Osteoblast (primary cell): ENCODE measurements around the gene CYP26B1. TPM values are rescaled to one million over a fixed set of nuclear protein-coding genes. Genes with fewer than 3 reads are reported as not detected.

Source experiments
- DNase-seq: peaks from one replicate; pipeline ENCODE4 v3.0.0; 2011; ENCODE audit warnings: low spot score, mixed read lengths; ENCODE audit not compliant: insufficient read length; ENCODE audit errors: missing footprints
- H2AFZ ChIP-seq: 2 replicates; pipeline ENCODE4 v1.6.0; 2011; ENCODE audit warnings: mild to moderate bottlenecking, low read length
- H3K27ac ChIP-seq: 2 replicates; pipeline ENCODE4 v1.5.1; 2011; ENCODE audit warnings: mild to moderate bottlenecking, low read depth, low read length, moderate library complexity
- H3K27me3 ChIP-seq: 2 replicates; pipeline ENCODE4 v1.6.0; 2012; ENCODE audit warnings: mild to moderate bottlenecking, control low read depth, inconsistent platforms, low read length, moderate library complexity; ENCODE audit not compliant: insufficient read depth
- H3K36me3 ChIP-seq: 2 replicates; pipeline ENCODE4 v1.5.1; 2011; ENCODE audit warnings: mild to moderate bottlenecking, low read length, control low read depth, moderate library complexity; ENCODE audit not compliant: insufficient read depth
- H3K4me1 ChIP-seq: 2 replicates; pipeline ENCODE4 v1.5.1; 2011; ENCODE audit warnings: mild to moderate bottlenecking, low read length, control low read depth, moderate library complexity; ENCODE audit not compliant: insufficient read depth
- H3K4me2 ChIP-seq: 2 replicates; pipeline ENCODE4 v1.6.0; 2011; ENCODE audit warnings: mild to moderate bottlenecking, low read length; ENCODE audit not compliant: insufficient read depth
- H3K4me3 ChIP-seq: fragments of 200-600 bp; sonication (generic); 3 replicates; pipeline ENCODE4 v1.5.1; 2012; ENCODE audit warnings: mild to moderate bottlenecking, low read length, inconsistent platforms; ENCODE audit not compliant: insufficient read depth
- H3K79me2 ChIP-seq: 2 replicates; pipeline ENCODE4 v1.6.0; 2012; ENCODE audit warnings: mild to moderate bottlenecking, low read length, control low read depth, inconsistent platforms; ENCODE audit not compliant: insufficient read depth
- H3K9me3 ChIP-seq: 2 replicates; pipeline ENCODE4 v1.5.1; 2011; ENCODE audit warnings: low read depth, low read length, control low read depth
- H4K20me1 ChIP-seq: 2 replicates; pipeline ENCODE4 v1.6.0; 2012; ENCODE audit warnings: mild to moderate bottlenecking, low read length, control low read depth; ENCODE audit not compliant: insufficient read depth
- CTCF ChIP-seq: IDR thresholded peaks from 2 replicates; pipeline ENCODE4 v1.5.1; 2011; ENCODE audit warnings: mild to moderate bottlenecking, low read depth, low read length, moderate library complexity; ENCODE audit errors: extremely low read depth
- total RNA-seq: library from RNA; depleted of rRNA; stranded (reverse); fragments of >200 nt; gene quantifications from 2 replicates; pipeline ENCODE4 v1.2.3, GENCODE V29; 2012

The CYP26B1 gene
- total RNA-seq, 1 donor, result under 0.01 TPM

DNA sequence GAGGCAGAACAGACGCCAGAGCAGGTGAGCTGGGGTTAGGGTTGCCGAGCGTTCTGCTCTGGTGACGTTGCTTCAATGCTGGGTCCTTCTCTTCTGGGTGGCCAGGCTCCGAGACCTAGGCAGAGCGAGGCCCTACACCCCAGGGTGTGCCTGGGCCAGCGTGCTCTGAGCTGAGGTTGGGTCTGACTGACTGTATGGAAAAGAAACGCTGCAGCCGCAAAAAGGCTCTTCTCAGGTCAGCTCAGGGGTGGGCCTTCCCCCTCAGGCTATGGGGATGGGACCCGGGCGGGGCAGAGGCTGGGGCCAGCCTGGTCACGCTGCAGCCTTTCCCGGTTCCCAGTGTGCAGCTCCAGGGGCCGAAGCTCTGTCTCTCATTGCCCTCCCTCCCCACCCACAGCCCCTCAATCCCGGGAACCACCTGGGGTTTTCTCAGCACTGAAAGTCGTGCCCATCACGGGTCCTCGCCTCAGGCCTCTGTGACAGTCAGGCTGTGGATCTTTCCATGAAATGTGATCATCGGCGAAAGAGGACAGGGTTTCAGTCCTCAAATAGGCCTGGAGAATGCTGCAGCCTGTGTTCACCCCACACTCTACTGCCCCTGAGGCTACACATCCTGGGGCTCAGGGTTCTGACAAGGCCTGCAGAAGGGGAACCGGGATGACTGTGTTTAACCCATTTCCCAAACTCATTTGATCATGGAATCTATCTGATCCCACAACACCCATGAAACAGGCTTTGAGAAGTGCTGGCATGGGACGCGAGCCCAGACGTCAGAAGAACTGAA is 19.4 kb downstream of the CYP26B1 start:
- no peak for TF ChIP-seq CTCF

DNA sequence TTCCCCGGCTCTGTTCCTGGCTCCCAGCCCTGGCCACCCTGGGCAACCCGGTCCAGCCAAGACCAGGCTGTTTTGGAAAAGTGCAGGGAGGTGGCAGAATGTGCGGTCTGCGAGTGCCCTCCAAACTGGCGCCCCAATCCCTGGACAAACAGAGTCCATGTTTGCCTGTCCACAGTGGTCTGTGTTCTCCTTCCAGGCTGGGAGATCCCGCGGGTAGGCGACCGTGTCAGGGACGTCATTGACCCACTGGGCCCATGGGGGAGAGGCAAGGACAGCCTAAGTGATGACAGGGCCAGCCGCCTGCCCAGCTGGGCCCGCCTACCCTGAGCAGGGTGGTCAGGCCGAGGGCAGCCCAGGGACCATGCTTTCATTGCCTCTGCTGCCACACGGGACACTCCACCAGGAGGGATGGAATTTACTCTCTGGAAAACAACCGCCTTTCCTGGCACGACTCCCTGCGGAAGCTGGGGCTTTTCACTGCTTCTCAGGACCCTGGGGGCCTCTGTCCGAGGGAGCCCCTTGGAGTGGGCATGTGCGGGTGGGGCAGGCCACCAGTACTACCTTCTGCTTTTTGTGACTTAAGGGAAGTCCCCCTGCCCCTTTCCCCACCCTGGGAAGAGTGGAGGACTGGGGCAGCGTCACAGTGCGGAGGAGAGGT is 20.1 kb downstream of the CYP26B1 start:
- H3K27me3 ChIP-seq, result peaks cover 45% of the 10 kb centered on the region
- H3K27ac ChIP-seq, result no peak overlapping the region
- no peak overlapping the region for H3K4me2 ChIP-seq
- H3K79me2 ChIP-seq, result no peaks in the 10 kb centered on the region
- H3K9me3 ChIP-seq, result no peaks in the 10 kb centered on the region
- peak; percentile 74 for DNase-seq
- no peak overlapping the region for H2AFZ ChIP-seq
- H4K20me1 ChIP-seq, result no peaks in the 10 kb centered on the region
- no peaks in the 10 kb centered on the region for H3K36me3 ChIP-seq
- no peaks in the 10 kb centered on the region for H3K4me1 ChIP-seq
- TF ChIP-seq CTCF, result no peak
- no peak overlapping the region for H3K4me3 ChIP-seq

More for the DNA sequence above, 19.4 kb downstream of the CYP26B1 start:
- Histone ChIP-seq H3K27ac (no peak overlapping the region), H3K9me3 (no peaks in the 10 kb centered on the region), H4K20me1 (no peaks in the 10 kb centered on the region), H3K4me1 (no peaks in the 10 kb centered on the region), H3K79me2 (no peaks in the 10 kb centered on the region), H3K4me3 (no peak overlapping the region), H3K36me3 (no peaks in the 10 kb centered on the region), H3K27me3 (peaks cover 38% of the 10 kb centered on the region), H2AFZ (no peak overlapping the region), H3K4me2 (no peak overlapping the region)
- DNase-seq, result peak; percentile 66

GRCh38 chr2:72126186-72127100 is 21.2 kb downstream of the CYP26B1 start:
- Histone ChIP-seq H3K79me2 (no peaks in the 10 kb centered on the region), H3K9me3 (no peaks in the 10 kb centered on the region), H4K20me1 (no peaks in the 10 kb centered on the region), H3K4me1 (no peaks in the 10 kb centered on the region), H3K4me3 (no peak overlapping the region), H3K4me2 (no peak overlapping the region), H3K36me3 (no peaks in the 10 kb centered on the region), H3K27ac (no peak overlapping the region), H3K27me3 (peaks cover 54% of the 10 kb centered on the region), H2AFZ (no peak overlapping the region)
- TF ChIP-seq CTCF, result no peak
- peak; percentile 57 for DNase-seq
